ENCODE measurements around the gene SDK2. TPM values are rescaled to one million over a fixed set of nuclear protein-coding genes. Genes with fewer than 3 reads are reported as not detected.

SDK2 gene
- total and polyA plus RNA-seq, 9 of the 15 experiments (the other 6 are each of a cell fraction or from before 2014, with no cell fraction given) = 0.04 TPM; not detected in 8

DNA sequence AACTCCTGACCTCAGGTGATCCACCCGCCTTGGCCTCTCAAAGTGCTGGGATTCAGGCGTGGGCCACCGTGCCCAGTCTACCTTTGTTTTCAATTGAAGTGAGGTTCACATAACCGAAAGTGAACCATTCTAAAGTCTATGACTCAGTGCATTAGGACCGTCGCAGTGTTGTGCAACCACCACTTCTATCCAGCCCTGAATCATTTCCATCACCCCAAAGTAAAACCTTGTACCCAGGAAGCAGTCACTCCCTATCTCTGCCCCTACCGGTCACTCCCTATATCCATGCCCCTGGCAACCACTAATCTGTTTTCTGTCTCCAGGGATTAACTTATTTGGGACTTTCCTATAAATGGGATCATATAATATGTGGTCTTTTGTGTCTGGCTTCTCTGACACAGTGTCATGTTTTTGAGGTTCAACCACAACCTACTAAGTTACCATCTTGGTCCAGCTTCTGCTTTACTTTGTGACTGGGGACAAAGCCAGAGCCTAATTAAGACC is 304.1 kb downstream of the SDK2 start (continued):
- TF ChIP-seq, protein P1, sequence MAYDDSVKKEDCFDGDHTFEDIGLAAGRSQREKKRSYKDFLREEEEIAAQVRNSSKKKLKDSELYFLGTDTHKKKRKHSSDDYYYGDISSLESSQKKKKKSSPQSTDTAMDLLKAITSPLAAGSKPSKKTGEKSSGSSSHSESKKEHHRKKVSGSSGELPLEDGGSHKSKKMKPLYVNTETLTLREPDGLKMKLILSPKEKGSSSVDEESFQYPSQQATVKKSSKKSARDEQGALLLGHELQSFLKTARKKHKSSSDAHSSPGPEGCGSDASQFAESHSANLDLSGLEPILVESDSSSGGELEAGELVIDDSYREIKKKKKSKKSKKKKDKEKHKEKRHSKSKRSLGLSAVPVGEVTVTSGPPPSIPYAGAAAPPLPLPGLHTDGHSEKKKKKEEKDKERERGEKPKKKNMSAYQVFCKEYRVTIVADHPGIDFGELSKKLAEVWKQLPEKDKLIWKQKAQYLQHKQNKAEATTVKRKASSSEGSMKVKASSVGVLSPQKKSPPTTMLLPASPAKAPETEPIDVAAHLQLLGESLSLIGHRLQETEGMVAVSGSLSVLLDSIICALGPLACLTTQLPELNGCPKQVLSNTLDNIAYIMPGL (CRISPR knock-in tag; IDR thresholded peaks at IDR 0.05) = no peak
- TF ChIP-seq HOXB6 (CRISPR knock-in tag; IDR thresholded peaks at IDR 0.05; ENCODE audit: borderline replicate concordance) (no peak), KAT7 (CRISPR knock-in tag; IDR thresholded peaks at IDR 0.05; ENCODE audit: borderline replicate concordance) (no peak), STAT5B (CRISPR knock-in tag; IDR thresholded peaks at IDR 0.05) (no peak), CEBPB (tag; IDR thresholded peaks at IDR 0.05) (peak; percentile 94), MXI1 (IDR thresholded peaks at IDR 0.05; ENCODE audit: low read depth, low read length) (no peak), KLF6 (CRISPR knock-in tag; IDR thresholded peaks at IDR 0.05; ENCODE audit: borderline replicate concordance) (no peak), ZNF445 (CRISPR knock-in tag; IDR thresholded peaks at IDR 0.05; ENCODE audit: low read depth) (no peak), ZNF23 (CRISPR knock-in tag; IDR thresholded peaks at IDR 0.05) (no peak), HDAC2 (IDR thresholded peaks at IDR 0.05) (no peak), CBFA2T2 (conservative IDR thresholded peaks at IDR 0.05) (no peak), NR2C2 (CRISPR knock-in tag; IDR thresholded peaks at IDR 0.05) (no peak), NR2C2 (tag; IDR thresholded peaks at IDR 0.05) (peak; percentile 86; the same call in 1 of the 2 replicates), STAG1 (CRISPR knock-in tag; IDR thresholded peaks at IDR 0.05; ENCODE audit: borderline replicate concordance) (no peak)
- TF ChIP-seq, protein P2, sequence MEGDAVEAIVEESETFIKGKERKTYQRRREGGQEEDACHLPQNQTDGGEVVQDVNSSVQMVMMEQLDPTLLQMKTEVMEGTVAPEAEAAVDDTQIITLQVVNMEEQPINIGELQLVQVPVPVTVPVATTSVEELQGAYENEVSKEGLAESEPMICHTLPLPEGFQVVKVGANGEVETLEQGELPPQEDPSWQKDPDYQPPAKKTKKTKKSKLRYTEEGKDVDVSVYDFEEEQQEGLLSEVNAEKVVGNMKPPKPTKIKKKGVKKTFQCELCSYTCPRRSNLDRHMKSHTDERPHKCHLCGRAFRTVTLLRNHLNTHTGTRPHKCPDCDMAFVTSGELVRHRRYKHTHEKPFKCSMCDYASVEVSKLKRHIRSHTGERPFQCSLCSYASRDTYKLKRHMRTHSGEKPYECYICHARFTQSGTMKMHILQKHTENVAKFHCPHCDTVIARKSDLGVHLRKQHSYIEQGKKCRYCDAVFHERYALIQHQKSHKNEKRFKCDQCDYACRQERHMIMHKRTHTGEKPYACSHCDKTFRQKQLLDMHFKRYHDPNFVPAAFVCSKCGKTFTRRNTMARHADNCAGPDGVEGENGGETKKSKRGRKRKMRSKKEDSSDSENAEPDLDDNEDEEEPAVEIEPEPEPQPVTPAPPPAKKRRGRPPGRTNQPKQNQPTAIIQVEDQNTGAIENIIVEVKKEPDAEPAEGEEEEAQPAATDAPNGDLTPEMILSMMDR (IDR thresholded peaks at IDR 0.05 in 2 of 3, conservative IDR thresholded peaks at IDR 0.05 in 1 of 3; ENCODE audit: insufficient read depth in 2 of 3, low read depth in 1 of 3, low read length in 3 of 3) = peak in 1 of 3 experiments; percentile 8; a peak in 1 of 6 replicates
- TF ChIP-seq, protein P3, sequence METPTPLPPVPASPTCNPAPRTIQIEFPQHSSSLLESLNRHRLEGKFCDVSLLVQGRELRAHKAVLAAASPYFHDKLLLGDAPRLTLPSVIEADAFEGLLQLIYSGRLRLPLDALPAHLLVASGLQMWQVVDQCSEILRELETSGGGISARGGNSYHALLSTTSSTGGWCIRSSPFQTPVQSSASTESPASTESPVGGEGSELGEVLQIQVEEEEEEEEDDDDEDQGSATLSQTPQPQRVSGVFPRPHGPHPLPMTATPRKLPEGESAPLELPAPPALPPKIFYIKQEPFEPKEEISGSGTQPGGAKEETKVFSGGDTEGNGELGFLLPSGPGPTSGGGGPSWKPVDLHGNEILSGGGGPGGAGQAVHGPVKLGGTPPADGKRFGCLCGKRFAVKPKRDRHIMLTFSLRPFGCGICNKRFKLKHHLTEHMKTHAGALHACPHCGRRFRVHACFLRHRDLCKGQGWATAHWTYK (CRISPR knock-in tag; IDR thresholded peaks at IDR 0.05) = no peak
- TF ChIP-seq, protein P4, sequence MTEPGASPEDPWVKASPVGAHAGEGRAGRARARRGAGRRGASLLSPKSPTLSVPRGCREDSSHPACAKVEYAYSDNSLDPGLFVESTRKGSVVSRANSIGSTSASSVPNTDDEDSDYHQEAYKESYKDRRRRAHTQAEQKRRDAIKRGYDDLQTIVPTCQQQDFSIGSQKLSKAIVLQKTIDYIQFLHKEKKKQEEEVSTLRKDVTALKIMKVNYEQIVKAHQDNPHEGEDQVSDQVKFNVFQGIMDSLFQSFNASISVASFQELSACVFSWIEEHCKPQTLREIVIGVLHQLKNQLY (CRISPR knock-in tag; conservative IDR thresholded peaks at IDR 0.05) = no peak
- TF ChIP-seq, protein P5, sequence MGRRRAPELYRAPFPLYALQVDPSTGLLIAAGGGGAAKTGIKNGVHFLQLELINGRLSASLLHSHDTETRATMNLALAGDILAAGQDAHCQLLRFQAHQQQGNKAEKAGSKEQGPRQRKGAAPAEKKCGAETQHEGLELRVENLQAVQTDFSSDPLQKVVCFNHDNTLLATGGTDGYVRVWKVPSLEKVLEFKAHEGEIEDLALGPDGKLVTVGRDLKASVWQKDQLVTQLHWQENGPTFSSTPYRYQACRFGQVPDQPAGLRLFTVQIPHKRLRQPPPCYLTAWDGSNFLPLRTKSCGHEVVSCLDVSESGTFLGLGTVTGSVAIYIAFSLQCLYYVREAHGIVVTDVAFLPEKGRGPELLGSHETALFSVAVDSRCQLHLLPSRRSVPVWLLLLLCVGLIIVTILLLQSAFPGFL (CRISPR knock-in tag; IDR thresholded peaks at IDR 0.05) = no peak
- TF ChIP-seq, protein P6, sequence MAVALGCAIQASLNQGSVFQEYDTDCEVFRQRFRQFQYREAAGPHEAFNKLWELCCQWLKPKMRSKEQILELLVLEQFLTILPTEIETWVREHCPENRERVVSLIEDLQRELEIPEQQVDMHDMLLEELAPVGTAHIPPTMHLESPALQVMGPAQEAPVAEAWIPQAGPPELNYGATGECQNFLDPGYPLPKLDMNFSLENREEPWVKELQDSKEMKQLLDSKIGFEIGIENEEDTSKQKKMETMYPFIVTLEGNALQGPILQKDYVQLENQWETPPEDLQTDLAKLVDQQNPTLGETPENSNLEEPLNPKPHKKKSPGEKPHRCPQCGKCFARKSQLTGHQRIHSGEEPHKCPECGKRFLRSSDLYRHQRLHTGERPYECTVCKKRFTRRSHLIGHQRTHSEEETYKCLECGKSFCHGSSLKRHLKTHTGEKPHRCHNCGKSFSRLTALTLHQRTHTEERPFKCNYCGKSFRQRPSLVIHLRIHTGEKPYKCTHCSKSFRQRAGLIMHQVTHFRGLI (CRISPR knock-in tag; IDR thresholded peaks at IDR 0.05) = no peak
- TF ChIP-seq, protein P7, sequence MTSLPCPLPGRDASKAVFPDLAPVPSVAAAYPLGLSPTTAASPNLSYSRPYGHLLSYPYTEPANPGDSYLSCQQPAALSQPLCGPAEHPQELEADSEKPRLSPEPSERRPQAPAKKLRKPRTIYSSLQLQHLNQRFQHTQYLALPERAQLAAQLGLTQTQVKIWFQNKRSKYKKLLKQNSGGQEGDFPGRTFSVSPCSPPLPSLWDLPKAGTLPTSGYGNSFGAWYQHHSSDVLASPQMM (CRISPR knock-in tag; IDR thresholded peaks at IDR 0.05) = no peak

All from K562 (cell line).